ENCODE data around the gene MERTK.
"Not testable (repeated sequence)": the region's sequence is repeated elsewhere in the genome, so short reads cannot be mapped to it uniquely, and the experiment has no call there.

MERTK gene

DNA sequence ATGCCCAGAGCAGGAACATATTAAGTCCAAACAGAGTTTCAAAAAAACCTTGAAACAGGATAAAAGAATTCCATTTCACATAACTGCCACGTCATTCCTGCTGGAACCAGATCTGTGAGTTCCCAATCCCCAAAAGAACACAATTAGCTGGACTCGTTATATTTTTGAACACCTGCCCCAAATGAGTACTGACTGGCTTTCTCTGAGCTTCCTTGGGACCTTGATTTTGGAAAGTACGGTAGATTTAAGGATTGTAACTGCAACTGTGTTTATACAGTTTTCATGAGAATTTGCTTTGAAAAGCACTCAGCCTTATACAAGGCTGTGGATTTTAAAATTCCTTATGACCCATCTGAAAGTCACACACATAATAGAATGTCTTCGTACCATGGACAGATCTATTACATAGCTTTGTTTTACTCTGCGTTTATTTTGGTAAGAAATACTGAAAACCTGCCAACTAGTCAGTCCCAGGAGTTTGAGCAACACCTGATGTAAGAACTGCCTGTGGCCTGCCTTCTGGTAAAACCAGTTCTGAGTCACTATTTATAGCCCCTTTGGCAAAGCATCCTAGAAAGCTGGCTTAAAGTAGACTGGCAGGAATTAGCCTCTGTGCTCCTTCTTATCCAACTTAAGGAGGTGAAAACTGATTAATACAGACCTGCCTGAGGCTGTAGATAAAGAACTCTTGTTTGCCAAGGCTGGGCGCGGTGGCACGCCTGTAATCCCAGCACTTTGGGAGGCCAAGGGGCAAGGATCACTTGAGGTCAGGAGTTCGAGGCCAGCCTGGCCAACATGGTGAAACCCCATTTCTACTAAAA lies 48.1 kb downstream of the MERTK start:
- DNase-seq, result no peak

DNA sequence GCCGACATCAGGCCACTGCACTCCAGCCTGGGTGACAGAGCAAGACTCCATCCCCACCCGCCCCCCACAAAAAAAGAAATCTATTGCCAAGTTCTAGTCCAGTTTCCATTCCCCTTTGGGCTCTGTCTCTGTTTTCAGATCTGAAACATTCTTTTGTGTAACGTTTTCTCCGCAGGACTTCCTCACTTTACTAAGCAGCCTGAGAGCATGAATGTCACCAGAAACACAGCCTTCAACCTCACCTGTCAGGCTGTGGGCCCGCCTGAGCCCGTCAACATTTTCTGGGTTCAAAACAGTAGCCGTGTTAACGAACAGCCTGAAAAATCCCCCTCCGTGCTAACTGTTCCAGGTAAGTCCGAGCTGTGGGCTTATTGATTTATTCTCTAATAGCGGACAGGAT lies 48.8 kb downstream of the MERTK start:
- no peak for DNase-seq

DNA sequence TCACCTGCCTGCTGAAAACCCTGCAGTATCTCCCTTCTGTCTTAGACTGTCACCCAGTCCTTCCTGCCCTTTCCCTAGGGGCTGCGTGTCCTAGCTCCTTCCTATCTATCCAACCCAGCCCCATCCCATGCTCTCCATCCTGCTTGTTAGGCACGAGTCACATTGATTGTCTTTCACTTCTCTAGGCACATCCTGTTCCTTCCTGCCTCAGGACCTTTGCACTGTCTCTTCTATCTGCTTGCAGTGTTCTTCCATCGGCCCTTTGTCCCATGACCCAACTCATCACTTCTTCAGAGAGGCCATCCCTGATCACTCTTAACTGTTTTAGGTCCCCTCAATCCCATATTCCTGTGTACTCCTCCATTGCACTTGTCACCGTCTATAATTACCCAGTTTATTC lies 50.4 kb downstream of the MERTK start:
- no peak for DNase-seq

DNA sequence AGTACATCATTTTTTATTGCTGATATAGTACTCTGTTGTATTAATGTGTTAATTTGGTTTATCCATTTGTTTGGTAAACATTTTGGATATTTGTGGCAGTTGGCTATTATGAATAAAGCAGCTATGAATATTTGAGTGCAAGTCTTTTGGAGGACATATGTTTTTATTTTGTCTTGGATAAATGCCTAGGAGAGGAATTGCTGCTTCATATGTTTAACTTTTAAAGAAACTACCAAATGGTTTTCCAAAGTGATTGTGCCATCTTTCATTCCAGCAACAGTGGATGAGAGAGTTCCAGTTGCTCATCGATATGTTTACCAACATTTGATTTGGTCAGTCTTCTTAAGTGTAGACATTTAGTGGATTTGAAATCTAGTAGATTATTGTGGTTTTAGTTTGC lies 51.8 kb downstream of the MERTK start:
- DNase-seq, result no peak

DNA sequence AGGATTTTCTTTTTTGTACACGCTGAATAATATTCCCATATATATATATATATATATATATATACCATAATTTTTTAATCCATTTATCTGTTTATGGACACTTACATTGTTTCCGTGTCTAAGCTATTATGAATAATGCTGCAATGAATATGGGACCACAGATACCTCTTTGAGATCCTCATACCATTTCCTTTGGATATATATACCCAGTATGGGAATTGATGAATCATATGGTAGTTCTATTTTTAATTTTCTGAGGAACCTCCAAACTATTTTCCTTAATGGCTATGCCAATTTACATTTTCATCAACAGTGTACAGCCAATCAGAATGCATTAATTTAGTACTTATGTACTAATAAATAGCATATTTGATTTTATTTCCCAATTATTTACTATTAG lies 53.1 kb downstream of the MERTK start:
- DNase-seq, result no peak

DNA sequence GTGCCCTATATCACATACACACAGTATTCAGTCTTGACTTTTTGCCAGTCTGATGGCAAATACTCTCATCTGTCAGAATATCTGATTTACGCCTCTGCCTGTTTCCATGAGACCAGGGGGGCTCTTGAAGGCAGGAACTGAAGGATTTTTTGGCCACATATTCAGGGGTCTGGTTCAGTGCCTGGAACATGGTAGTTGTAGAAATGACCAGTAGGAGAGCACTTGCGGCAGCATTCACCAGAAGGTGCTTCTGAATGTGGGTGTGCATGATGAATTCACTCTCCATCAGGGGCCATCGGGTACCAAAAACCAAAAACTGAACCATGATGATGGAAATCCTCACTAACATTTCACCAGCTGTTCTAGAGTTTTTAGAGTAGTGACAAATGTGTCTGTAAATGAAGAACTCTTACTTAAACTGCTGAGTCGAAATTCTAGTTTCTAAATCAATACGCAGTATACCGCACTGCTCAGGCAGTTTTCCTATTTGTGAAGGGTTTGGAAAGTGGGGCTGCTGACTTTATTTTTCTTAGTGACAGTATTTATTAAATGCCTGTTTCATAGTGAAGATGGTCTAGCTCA lies 54.6 kb downstream of the MERTK start:
- no peak for DNase-seq

DNA sequence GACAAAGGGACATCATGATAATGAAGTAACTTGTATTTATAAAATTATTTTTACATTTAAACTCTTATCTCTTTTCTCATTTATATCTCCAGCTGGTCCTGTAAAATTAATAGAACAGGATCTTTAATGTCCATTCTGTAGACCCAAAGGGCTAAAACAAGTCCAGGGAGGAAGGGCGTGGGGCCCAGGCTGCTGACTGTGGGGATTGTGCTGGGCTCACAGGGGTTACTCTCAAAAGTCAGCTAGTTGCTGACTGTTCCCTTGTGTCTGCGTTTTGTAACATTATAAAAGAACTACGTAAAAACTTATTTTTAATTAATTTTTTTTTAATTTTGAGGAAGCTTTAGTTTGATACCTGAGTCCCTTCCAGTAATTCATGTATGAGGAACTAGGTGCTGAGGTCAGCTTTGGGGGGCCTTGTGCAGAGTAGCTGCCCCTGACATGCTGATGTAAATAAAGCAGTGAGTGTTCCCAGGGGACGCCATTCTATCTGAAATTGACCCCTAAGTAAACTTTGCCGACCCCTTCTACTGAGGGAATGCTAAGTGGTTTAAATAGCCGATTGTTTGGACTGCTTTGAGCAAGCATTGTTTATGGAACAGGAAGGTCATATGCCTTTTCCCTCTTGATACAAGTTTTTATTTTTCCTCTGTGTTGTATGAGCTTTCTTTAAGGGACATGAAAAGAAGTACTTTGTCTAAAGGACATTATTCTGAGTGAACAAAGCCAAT lies 56.4 kb downstream of the MERTK start:
- no peak for DNase-seq

DNA sequence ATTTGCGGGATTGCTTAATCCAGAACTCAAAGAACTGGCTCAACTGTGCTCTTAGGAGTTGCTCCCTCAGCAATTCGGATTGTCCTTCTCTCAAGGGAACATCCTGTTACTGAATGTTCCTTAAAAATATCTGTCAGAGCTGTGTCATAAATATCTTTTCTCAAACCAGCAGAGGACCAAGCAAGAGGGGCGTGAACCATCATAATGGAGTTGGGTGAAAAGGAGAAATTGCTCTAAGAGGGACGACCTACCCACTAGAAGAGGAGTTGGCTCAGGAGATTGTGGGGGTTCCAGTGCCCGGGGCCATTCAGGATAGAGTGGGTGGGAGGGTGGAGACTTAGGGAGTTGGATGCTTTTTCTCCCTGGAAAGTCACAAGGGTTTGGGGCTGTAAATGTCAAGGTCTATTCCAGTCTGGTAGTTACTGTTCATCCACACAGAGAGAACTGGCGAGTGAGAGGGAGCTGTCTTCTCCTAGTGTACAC lies 59.5 kb downstream of the MERTK start:
- DNase-seq, result no peak

DNA sequence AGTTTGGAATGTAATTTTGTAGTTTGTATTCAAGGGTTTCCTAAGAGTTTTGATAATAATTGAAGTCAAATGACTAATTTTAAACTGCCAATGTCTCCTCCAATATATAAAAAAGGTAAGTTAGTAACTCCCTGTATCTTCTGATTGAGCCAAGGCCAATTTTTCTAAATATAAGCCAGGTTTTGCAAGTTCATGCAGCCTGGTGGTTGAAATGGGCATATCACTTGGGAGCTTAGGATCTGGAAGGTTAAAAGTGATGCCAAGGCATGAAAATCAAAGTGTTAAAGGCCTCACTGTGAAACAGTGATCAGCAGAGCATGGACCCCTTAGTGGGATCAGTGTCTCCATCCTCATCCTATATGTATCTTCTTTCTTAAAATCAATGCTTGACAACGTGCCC lies 60.5 kb downstream of the MERTK start:
- no peak for DNase-seq

DNA sequence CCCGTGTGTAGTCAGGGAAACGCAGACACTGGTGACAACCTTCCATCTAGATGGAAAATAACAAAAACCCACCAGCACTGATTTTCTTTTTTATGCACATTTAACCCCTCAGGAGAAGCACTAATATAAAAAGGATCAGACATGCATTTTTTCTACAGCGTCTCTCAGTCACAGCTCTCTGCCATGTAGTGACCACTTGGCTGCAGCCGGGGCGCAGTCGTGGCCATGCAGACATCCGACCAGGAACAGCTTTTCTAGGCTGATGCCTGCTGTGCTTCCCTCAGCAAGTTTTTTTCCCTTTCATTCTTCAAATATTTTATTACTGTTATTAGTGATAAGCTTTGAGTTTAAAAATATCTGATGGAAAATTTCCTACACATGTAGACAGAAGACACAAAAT lies 63.3 kb downstream of the MERTK start:
- no peak for DNase-seq

DNA sequence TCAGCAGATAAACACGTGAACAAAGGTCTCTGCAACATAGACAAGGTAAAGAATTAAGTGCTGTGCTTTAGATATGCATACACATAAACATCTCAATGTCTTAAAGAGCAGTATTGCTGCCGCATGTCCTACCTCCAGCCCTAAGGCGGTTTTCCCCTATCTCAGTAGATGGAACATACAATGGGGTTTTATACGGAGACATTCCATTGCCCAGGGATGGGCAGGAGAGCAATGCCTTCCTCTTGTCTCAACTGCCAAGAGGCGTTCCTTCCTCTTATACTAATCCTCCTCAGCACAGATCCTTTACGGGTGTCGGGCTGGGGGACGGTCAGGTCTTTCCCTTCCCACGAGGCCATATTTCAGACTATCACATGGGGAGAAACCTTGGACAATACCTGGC lies 64.7 kb downstream of the MERTK start:
- DNase-seq, result not testable (repeated sequence)

DNA sequence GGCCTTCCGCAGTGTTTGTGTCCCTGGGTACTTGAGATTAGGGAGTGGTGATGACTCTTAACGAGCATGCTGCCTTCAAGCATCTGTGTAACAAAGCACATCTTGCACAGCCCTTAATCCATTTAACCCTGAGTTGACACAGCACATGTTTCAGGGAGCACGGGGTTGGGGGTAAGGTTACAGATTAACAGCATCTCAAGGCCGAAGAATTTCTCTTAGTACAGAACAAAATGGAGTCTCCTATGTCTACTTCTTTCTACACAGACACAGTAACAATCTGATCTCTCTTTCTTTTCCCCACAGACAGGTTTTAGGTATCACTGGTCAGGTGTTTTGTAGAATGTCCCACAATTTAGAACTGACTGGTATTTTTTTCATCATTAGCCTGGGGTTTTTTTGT lies 65.1 kb downstream of the MERTK start:
- DNase-seq, result not testable (repeated sequence)

DNA sequence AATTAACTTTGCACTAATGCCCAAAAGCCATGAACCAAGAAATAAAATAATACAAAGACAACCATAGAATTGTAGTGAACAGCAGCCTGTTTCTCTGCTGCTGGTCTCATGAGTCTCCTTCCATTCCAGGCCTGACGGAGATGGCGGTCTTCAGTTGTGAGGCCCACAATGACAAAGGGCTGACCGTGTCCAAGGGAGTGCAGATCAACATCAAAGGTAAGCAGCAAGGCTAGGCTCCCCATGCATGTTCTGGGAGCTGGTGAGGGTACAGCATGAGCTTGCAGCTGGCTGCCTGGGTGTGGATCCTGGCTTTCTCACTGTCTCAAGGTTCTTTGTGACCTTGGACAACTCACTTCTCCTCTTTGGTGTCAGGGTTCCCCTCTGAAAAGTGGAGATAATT lies 66.7 kb downstream of the MERTK start:
- DNase-seq, result no peak

DNA sequence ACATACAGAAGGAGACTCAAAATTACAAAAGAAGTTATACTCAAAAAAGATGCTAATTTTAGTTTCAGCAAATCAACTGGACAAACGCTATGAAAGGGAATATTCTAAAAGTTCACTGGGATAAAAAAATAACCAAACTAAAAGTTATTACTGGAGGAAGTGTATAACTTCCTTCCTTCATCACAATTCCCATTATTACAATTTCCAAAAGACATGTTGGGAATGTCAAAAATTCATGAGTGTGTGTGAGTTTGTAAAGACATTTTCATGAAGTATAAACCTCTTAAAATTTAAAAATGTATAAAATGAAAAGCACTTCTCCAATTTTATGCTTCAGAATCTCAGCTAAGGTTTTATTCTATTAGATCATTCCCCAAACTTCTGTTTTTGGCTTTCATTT lies 67.8 kb downstream of the MERTK start:
- DNase-seq, result no peak

DNA sequence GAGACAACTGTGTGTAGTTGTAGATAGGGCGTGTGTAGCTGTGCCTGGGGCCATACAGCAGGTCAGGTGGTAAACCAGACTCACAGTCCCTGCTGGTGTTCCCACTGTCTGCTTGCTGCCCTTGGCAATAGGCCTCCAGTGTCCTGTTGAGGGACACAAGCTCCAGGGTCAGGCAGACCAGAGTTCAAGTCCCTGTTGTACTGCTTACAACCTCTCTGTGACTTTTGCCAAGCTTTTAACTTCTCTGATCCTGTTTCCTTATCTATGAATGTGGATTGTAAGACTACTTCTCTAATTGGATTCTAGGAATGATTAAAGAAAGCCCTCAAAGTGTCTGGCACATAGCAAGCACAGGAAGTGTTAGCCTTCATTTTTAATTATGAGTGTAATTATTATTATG lies 68.6 kb downstream of the MERTK start:
- no peak for DNase-seq

DNA sequence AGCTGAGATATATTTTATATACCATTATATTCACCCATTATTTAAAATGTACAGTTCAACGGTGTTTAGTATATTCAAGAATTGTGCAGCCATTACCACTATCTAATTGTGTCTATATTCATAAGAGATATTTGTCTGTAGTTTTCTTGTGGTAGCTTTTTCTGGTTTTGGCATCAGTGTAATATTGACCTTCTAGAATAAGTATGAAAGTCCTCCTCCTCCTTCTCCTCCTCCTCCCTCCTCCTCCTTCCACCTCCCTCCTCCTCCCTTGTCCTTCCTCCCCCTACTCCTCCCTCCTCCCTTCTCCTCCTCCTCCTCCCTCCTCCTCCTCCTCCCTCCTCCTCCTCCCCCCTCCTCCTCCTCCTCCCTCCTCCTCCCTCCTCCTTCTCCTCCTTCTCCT lies 72.0 kb downstream of the MERTK start:
- no peak for DNase-seq

DNA sequence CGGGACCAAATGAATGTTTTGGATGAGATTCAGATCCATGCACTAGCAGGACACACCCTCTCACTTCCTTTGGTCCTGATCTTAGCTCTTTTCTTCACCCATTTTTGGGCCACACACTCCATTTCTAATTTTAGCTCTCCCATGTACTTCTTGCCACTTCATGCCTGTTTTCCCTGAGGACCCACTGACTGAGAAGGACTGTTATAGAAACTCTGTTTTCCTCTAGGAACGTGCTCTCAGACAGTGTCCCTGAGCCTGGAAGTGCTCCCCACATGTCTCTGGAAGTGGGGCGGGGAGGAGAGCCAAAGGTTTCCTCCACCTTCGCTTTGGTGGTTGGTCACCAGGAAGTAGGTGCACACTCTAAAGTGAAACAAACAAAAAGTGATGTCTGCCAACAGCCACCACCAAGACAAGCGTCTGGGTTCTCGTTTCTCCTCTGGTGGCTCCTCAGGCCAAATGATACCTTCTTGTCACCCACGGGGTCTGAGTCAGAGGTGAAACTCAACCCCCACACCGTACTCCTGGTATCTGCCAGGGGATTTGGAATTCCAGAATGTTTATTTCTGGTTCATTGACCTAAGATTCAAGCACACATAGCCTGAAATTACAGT lies 74.7 kb downstream of the MERTK start:
- DNase-seq, result no peak

DNA sequence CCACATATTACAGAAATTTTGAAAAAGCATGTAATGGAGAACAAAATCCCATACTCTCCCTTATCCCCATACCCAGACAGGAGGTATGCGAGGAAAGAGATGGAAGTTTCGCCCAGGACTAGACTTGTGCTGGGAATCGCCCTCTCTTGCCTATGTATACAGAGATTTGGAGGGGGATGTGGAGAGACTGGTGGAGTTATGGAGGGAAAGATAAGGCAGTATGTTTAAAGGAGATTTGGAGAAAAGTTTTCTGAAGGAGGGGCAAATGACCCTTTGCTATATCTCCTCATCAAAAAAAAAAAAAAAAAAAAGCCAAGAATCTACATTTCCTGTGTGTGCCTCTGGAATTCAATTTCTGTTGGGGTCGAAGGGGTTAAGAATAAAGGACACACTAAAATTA lies 75.3 kb downstream of the MERTK start:
- no peak for DNase-seq

DNA sequence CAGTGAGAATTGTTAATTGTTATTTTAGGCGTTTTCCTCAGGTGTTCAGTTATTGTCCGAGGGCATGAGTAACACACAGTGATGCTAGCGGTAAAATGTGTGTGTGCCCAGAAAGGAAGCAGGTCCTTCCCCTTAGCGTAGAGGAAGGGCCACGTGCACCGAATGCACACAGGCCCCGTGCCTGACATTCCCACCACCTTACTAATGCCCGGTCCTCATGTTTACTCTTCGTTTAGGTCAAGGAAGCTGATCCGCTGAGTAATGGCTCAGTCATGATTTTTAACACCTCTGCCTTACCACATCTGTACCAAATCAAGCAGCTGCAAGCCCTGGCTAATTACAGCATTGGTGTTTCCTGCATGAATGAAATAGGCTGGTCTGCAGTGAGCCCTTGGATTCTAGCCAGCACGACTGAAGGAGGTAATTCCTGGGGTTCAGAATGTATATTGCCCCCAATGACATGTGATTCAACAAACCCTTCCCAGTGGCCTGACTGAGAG lies 76.7 kb downstream of the MERTK start:
- no peak for DNase-seq

DNA sequence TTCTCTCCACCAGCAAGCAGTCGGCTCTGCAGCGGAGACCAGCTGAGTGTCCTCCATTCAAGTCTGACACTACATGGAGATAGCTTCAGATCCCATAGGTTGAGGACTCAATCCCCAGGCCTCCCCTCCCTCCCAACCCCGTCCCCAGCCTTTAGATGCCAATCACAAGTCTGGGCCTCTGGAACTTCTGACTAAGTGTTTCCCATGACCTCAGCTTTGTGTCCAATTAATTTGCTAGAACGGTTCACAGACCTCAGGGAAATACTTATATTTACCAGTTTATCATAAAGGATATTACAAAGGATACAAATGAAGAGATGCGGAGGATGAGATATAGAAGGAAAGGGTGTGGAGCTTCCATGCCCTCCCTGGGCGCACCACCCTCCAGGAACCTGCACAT lies 77.4 kb downstream of the MERTK start:
- no peak for DNase-seq

DNA sequence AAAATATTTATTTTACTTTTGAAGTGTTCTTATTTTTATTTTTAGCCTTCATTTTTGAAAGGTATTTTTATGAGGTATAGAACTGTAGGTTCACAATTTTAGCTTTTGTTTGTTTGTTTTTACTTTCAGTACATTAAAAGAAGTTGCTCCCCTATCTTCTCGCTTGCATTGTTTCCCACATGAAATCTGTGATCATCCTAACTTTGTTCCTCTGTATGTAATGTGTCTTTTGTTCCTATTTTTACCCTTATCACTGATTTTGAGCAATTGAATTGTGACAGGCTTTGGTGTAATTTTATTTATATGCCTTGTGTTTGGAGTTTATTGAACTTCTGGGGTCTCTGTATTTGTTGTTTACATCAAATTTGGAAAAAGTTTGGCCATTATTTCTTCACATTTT lies 78.8 kb downstream of the MERTK start:
- DNase-seq, result no peak

DNA sequence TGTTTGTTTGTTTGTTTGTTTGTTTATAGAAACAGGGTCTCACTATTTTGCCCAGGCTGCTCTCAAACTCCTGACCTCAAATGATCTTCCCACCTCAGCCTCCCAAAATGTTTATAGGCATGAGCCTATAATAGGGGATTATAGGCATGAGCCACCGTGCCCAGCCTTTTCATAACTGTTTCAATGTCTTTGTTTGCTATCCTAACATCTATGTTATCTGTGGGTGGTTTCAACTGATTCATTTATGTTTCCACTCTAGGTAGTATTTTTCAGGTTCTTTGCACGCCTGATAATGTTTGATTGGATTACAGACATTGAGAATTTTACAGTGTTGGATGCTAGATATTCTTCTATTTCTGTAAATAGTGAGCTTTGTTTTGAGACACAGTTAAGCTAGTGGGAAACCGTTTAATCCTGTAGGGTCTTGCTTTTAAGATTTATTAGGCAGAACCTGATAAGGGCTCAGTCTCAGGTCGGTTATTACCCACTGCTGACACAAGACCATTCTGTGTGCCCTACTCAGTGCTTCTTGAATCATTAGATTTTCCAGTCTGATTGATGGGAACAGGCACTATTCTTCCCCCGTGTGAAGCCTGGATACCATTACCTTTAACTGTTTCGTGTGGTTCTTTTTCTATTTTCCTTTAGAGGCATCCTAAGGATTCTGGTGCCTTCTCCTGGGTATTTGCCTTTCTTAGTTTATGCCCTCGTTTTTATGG lies 80.2 kb downstream of the MERTK start:
- no peak for DNase-seq

DNA sequence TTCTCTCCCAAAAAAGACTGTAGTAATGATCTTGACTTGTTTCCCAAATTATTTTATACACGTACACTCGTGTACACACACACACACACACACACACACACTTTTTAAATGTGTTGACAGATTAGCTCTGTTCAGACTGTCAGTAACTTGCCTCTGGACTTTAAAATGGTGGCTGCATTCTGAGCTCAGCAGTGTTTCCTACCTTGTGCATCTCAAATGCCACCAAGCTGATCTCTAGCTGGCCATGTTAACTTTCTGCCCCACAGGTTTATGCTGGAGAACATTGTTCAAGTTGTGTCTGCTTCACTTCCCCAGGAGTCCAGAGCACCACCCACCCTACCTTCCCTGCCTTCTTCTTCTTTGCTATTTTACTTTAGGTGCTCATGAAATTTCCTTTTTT lies 83.3 kb downstream of the MERTK start:
- no peak for DNase-seq

All from stimulated activated CD4-positive, alpha-beta T cell treated with anti-CD3 and anti-CD28 coated beads, Interleukin-4, amount 100 ng/mL, for 24 hours (primary cell).